Measurements from ENCODE around the gene PRXL2B.

GRCh38 chr1:2607641-2608091, 21.1 kb downstream of the PRXL2B start:
- TF ChIP-seq POLR2A (IDR thresholded peaks at IDR 0.05; ENCODE audit: low read depth, low read length), result no peak
- TF ChIP-seq POLR2AphosphoS5 (IDR thresholded peaks at IDR 0.05; ENCODE audit: low read depth, low read length), result no peak
- no peak for TF ChIP-seq TAF1 (IDR thresholded peaks at IDR 0.05; ENCODE audit: borderline replicate concordance, low read depth, low read length)
